H1 (cell line): ENCODE measurements around the gene CACNB4. TPM values are rescaled to one million over a fixed set of nuclear protein-coding genes. Genes with fewer than 3 reads are reported as not detected.

Source experiments
- CTCF ChIA-PET: fragments of 300-600 bp; sonication (Branson Sonifier 250); formaldehyde crosslinking; loops from one replicate; lab custom pipeline; 2021; ENCODE audit not compliant: partially characterized antibody; lab: Charles Lee
- POLR2A ChIA-PET: fragments of 300-600 bp; sonication (Branson Sonifier 250); formaldehyde crosslinking; loops from one replicate; lab custom pipeline; 2021; ENCODE audit warnings: inconsistent platforms; ENCODE audit not compliant: partially characterized antibody; lab: Charles Lee
- DNase-seq, 2 experiments: peaks; one replicate each; pipeline versions ENCODE4 v3.0.0 to v3.0.0-alpha.2; 2010 to 2022; ENCODE audit warnings: low spot score in 2 of 2, low read depth in 1 of 2, mixed read lengths in 1 of 2
- FAIRE-seq: peaks from 2 replicates; lab custom pipeline; 2011; peaks lifted over from hg19 to GRCh38; lab: Jason Lieb, UNC
- H2AFZ ChIP-seq: 2 replicates; pipeline ENCODE4 v1.8.1; 2012; ENCODE audit warnings: low read length, inconsistent platforms
- H2AK5ac ChIP-seq: 2 replicates; pipeline ENCODE4 v1.6.1; 2013; ENCODE audit warnings: low read depth, low read length
- H2BK120ac ChIP-seq: replicated peaks from 2 replicates; pipeline ENCODE3; 2013; ENCODE audit warnings: low read depth, low read length, inconsistent platforms
- H2BK12ac ChIP-seq: 2 replicates; pipeline ENCODE4 v1.6.1; 2013; ENCODE audit warnings: low read depth, low read length
- H2BK15ac ChIP-seq: 2 replicates; pipeline ENCODE4 v1.6.1; 2013; ENCODE audit warnings: low read length
- H2BK20ac ChIP-seq: 2 replicates; pipeline ENCODE4 v1.6.1; 2013; ENCODE audit warnings: low read length
- H2BK5ac ChIP-seq: 2 replicates; pipeline ENCODE4 v1.6.1; 2013; ENCODE audit warnings: low read depth, low read length
- H3K14ac ChIP-seq: 2 replicates; pipeline ENCODE4 v1.6.1; 2013; ENCODE audit warnings: inconsistent platforms; ENCODE audit not compliant: insufficient read length
- H3K18ac ChIP-seq: 2 replicates; pipeline ENCODE4 v1.6.1; 2013; ENCODE audit warnings: low read length; ENCODE audit errors: extremely low read depth
- H3K23ac ChIP-seq: 2 replicates; pipeline ENCODE4 v1.6.1; 2013; ENCODE audit warnings: inconsistent platforms; ENCODE audit not compliant: insufficient read length
- H3K23me2 ChIP-seq: 2 replicates; pipeline ENCODE4 v1.6.1; 2013; ENCODE audit warnings: low read depth, low read length
- H3K27ac ChIP-seq: 2 replicates; pipeline ENCODE4 v1.6.1; 2011; ENCODE audit warnings: low read depth, low read length, inconsistent platforms
- H3K27me3 ChIP-seq, 4 experiments: replicated peaks in 1 of 4; 1 replicate in 1 of 4; 2 replicates in 3 of 4; pipeline versions ENCODE4 v1.6.1 to v1.8.1; 2011 to 2013; ENCODE audit warnings: low read length in 3 of 4, mild to moderate bottlenecking in 3 of 4, inconsistent platforms in 2 of 4, mixed read lengths in 2 of 4, moderate library complexity in 1 of 4; ENCODE audit not compliant: control insufficient read depth in 3 of 4, insufficient read depth in 3 of 4; ENCODE audit errors: extremely low read depth in 1 of 4
- H3K36me3 ChIP-seq, 4 experiments: 2 replicates each; pipeline versions ENCODE4 v1.6.1 to v1.8.1; 2011 to 2013; ENCODE audit warnings: mild to moderate bottlenecking in 4 of 4, low read length in 3 of 4, moderate library complexity in 2 of 4, control low read depth in 1 of 4, inconsistent platforms in 1 of 4; ENCODE audit not compliant: insufficient read depth in 4 of 4, control insufficient read depth in 2 of 4
- H3K4ac ChIP-seq: replicated peaks from 2 replicates; pipeline ENCODE3; 2013; ENCODE audit warnings: low read length, low read depth, mixed read lengths, inconsistent platforms; ENCODE audit not compliant: insufficient read length
- H3K4me1 ChIP-seq, 4 experiments: replicated peaks in 1 of 4; 1 replicate in 1 of 4; 2 replicates in 3 of 4; pipeline versions ENCODE4 v1.6.1 to v1.8.1; 2011 to 2013; ENCODE audit warnings: low read length in 3 of 4, inconsistent platforms in 2 of 4, mixed read lengths in 1 of 4; ENCODE audit not compliant: insufficient read depth in 4 of 4, control insufficient read depth in 3 of 4
- H3K4me2 ChIP-seq, 2 experiments: 2 replicates each; pipeline versions ENCODE4 v1.6.1 to v1.8.1; 2011 to 2013; ENCODE audit warnings: low read depth in 2 of 2, low read length in 2 of 2, control low read depth in 1 of 2, inconsistent platforms in 1 of 2, mild to moderate bottlenecking in 1 of 2; ENCODE audit not compliant: insufficient read depth in 1 of 2
- H3K4me3 ChIP-seq, 4 experiments: fragments of 200-600, 300-600 bp in 1 of 4; sonication (generic), shearing (Covaris generic), sonication (Bioruptor Twin) in 1 of 4; 2 replicates each; pipeline versions ENCODE4 v1.5.1 to v1.8.1; 2011 to 2016; ENCODE audit warnings: low read length in 4 of 4, low read depth in 3 of 4, control low read depth in 2 of 4, inconsistent platforms in 2 of 4, mild to moderate bottlenecking in 2 of 4, mixed read lengths in 1 of 4, moderate library complexity in 1 of 4; ENCODE audit not compliant: insufficient read depth in 2 of 4; ENCODE audit errors: extremely low read depth in 1 of 4
- H3K56ac ChIP-seq: replicated peaks from 2 replicates; pipeline ENCODE3; 2013; ENCODE audit warnings: low read depth, mild to moderate bottlenecking, mixed read lengths, low read length, inconsistent platforms; ENCODE audit not compliant: insufficient read length
- H3K79me1 ChIP-seq: 2 replicates; pipeline ENCODE4 v1.6.1; 2013; ENCODE audit warnings: low read depth, low read length, control low read depth
- H3K79me2 ChIP-seq, 2 experiments: 2 replicates each; pipeline versions ENCODE4 v1.6.1 to v1.8.1; 2012 to 2013; ENCODE audit warnings: low read length in 2 of 2, mild to moderate bottlenecking in 2 of 2, inconsistent platforms in 1 of 2; ENCODE audit not compliant: insufficient read depth in 2 of 2, control insufficient read depth in 1 of 2
- H3K9ac ChIP-seq, 4 experiments: replicated peaks in 1 of 4; 1 replicate in 1 of 4; 2 replicates in 3 of 4; pipeline versions ENCODE4 v1.6.1 to v1.8.1; 2011 to 2013; ENCODE audit warnings: low read depth in 3 of 4, low read length in 3 of 4, control low read depth in 2 of 4, mild to moderate bottlenecking in 2 of 4, moderate library complexity in 2 of 4, inconsistent platforms in 1 of 4; ENCODE audit errors: extremely low read depth in 1 of 4
- H3K9me3 ChIP-seq, 2 experiments: 2 replicates each; pipeline versions ENCODE4 v1.6.1 to v1.8.1; 2012 to 2013; ENCODE audit warnings: mild to moderate bottlenecking in 2 of 2, moderate library complexity in 2 of 2, control low read depth in 1 of 2, inconsistent platforms in 1 of 2, low read depth in 1 of 2, low read length in 1 of 2, mixed read lengths in 1 of 2; ENCODE audit not compliant: insufficient read depth in 2 of 2
- H4K20me1 ChIP-seq, 2 experiments: replicated peaks in 1 of 2; 2 replicates each; pipeline versions ENCODE3 to v1.8.1; 2011 to 2013; ENCODE audit warnings: inconsistent platforms in 2 of 2, low read length in 2 of 2, mild to moderate bottlenecking in 1 of 2; ENCODE audit not compliant: insufficient read depth in 2 of 2, control insufficient read depth in 1 of 2
- H4K5ac ChIP-seq: 2 replicates; pipeline ENCODE4 v1.6.1; 2013; ENCODE audit warnings: low read length, low read depth, mixed read lengths, inconsistent platforms; ENCODE audit not compliant: insufficient read length
- H4K8ac ChIP-seq: 2 replicates; pipeline ENCODE4 v1.8.0; 2013; ENCODE audit warnings: mild to moderate bottlenecking, moderate library complexity, low read length, inconsistent platforms; ENCODE audit not compliant: insufficient read depth; ENCODE audit errors: extremely low read depth
- H4K91ac ChIP-seq: replicated peaks from 2 replicates; pipeline ENCODE3; 2013; ENCODE audit warnings: low read length, mixed read lengths, inconsistent platforms; ENCODE audit not compliant: insufficient read length
- ASH2L ChIP-seq: fragments of 200-600, 300-600 bp; sonication (generic); IDR thresholded peaks from one replicate; pipeline ENCODE4 v1.7.1; 2017; ENCODE audit warnings: low read length
- BCL11A ChIP-seq, 2 experiments: IDR thresholded peaks; one replicate each; pipeline ENCODE4 v1.6.1; 2011; ENCODE audit warnings: low read depth in 2 of 2, low read length in 2 of 2, mild to moderate bottlenecking in 2 of 2
- CREB1 ChIP-seq: IDR thresholded peaks from 2 replicates; pipeline ENCODE4 v1.6.1; 2012; ENCODE audit warnings: inconsistent platforms
- JUND ChIP-seq: IDR thresholded peaks from 2 replicates; pipeline ENCODE4 v1.6.1; 2011; ENCODE audit warnings: mild to moderate bottlenecking, improper control_type of control experiment, low read length
- KDM5A ChIP-seq: fragments of 200-600 bp; IDR thresholded peaks from 2 replicates; pipeline ENCODE4 v1.7.1; 2012; ENCODE audit warnings: mild to moderate bottlenecking, low read length, inconsistent platforms, mixed read lengths
- POU5F1 ChIP-seq: IDR thresholded peaks from 2 replicates; pipeline ENCODE4 v1.6.1; 2011; ENCODE audit warnings: low read depth, mild to moderate bottlenecking, low read length, moderate library complexity
- RAD21 ChIP-seq, 2 experiments: IDR thresholded peaks in 1 of 2; conservative IDR thresholded peaks in 1 of 2; 2 replicates each; pipeline ENCODE4 v1.6.1; 2011; ENCODE audit warnings: low read depth in 2 of 2, low read length in 2 of 2, improper control_type of control experiment in 1 of 2, inconsistent platforms in 1 of 2, mild to moderate bottlenecking in 1 of 2, moderate library complexity in 1 of 2
- SUZ12 ChIP-seq: fragments of 200-600 bp; sonication (generic); IDR thresholded peaks from 2 replicates; pipeline ENCODE4 v1.6.1; 2012; ENCODE audit warnings: mild to moderate bottlenecking, inconsistent platforms, low read length, moderate library complexity, mixed read lengths
- WGBS, 2 experiments: shearing (Covaris generic) in 1 of 2; methylation state at CpG; one replicate each; pipeline versions ENCODE4 v1.1.6 to v1.1.7; 2013 to 2015; ENCODE audit warnings: low lambda C conversion rate in 2 of 2, mixed read lengths in 2 of 2, inconsistent platforms in 1 of 2, low coverage in 1 of 2, missing lambda C conversion rate in 1 of 2; ENCODE audit not compliant: insufficient replicate concordance in 2 of 2, insufficient coverage in 1 of 2, insufficient read length in 1 of 2; ENCODE audit errors: extremely low coverage in 1 of 2, missing lambda C conversion rate in 1 of 2; 5-methylcytosine and 5-hydroxymethylcytosine counted together
- polyA plus RNA-seq, 7 experiments: library from polyadenylated mRNA; depleted of rRNA in 3 of 7; stranded (reverse) in 5 of 7; unstranded in 2 of 7; fragments of >200 nt in 5 of 7; fragments of 200-250 nt in 2 of 7; gene quantifications; 1 replicate in 5 of 7; 2 replicates in 1 of 7; 4 replicates in 1 of 7; pipeline versions ENCODE4 v1.2.1 to v1.2.3, GENCODE V29; 2011 to 2013; ENCODE audit warnings: missing spikeins in 2 of 7, mixed read lengths in 2 of 7
- total RNA-seq: library from RNA; stranded (reverse); fragmentation: NEBNext Ultra II Directional; extraction: Animal tissue kit (Norgen Biotek cat#: 25700); gene quantifications from 2 replicates; pipeline ENCODE4 v1.2.1, GENCODE V29; 2021
- TF ChIP-seq, protein P1 (sequence below), 3 experiments: IDR thresholded peaks; 1 replicate in 2 of 3; 2 replicates in 1 of 3; pipeline versions ENCODE4 v1.5.1 to v1.6.1; 2011; ENCODE audit warnings: low read length in 3 of 3, mild to moderate bottlenecking in 3 of 3, inconsistent platforms in 2 of 3, low read depth in 1 of 3, moderate library complexity in 1 of 3; ENCODE audit not compliant: insufficient read depth in 1 of 3; ENCODE audit errors: control extremely low read depth in 1 of 3

Gene CACNB4
- total and polyA plus RNA-seq, 2 of the 8 experiments (the other 6 are each of a cell fraction or from before 2014, with no cell fraction given), result 2.0 to 4.0 TPM

- Histone ChIP-seq H3K56ac (no peak overlapping the region), H3K14ac (no peak overlapping the region), H3K4ac (no peak overlapping the region), H3K4me3 (peak overlapping the region in 3 of 4 experiments; percentile 1 to 56 (median 8); a peak in 4 of 8 replicates), H4K91ac (no peak overlapping the region), H3K4me1 (no peaks in the 10 kb centered on the region), H4K20me1 (no peaks in the 10 kb centered on the region), H2AFZ (no peak overlapping the region), H3K23me2 (no peaks in the 10 kb centered on the region), H4K5ac (no peak overlapping the region), H2BK5ac (no peak overlapping the region), H2BK20ac (no peak overlapping the region), H2BK12ac (no peak overlapping the region), H3K4me2 (peak overlapping the region in 1 of 2 experiments; percentile 68; a peak in 2 of 4 replicates), H4K8ac (no peak overlapping the region), H3K18ac (no peak overlapping the region), H3K36me3 (no peaks in the 10 kb centered on the region), H2BK15ac (no peak overlapping the region), H3K27ac (no peak overlapping the region), H2BK120ac (no peak overlapping the region), H2AK5ac (no peak overlapping the region), H3K9me3 (no peaks in the 10 kb centered on the region), H3K9ac (no peak overlapping the region), H3K27me3 (peaks cover 0 to 2% (median under 1%) of the 10 kb centered on the region in 4 experiments; a peak in 1 of 7 replicates), H3K23ac (no peak overlapping the region), H3K79me1 (no peaks in the 10 kb centered on the region), H3K79me2 (no peaks in the 10 kb centered on the region)
- 22% methylated on average over 15 of the region's 15 CpGs; no CpG with 5 or more reads in 1 of the 2 experiments for WGBS, 2 experiments
- FAIRE-seq (peak; percentile 62), DNase-seq (peak; percentile 43 to 93)
- ChIA-PET POLR2A (interaction anchor here (1.0 kb wide), 1 partner anchor 16 kb away, joined by 3 read pairs; no protein-coding TSS in a partner anchor), CTCF (interaction anchor here (0.5 to 5.2 kb wide), 96 partner anchors 11 to 700 kb away, joined by 3 to 101 read pairs (median 4); partner anchors contain the start of gene FMNL2)
- TF ChIP-seq KDM5A (0 out of 2 replicates have a peak, but pooled peaks have one; percentile 20), JUND (0 out of 2 replicates have a peak, but pooled peaks have one; percentile 13), RAD21 (IDR thresholded peaks at IDR 0.05 in 1 of 2, conservative IDR thresholded peaks at IDR 0.05 in 1 of 2; ENCODE audit: low read depth in 2 of 2, low read length in 2 of 2) (peak; percentile 71 to 76), BCL11A (IDR thresholded peaks at IDR 0.05; ENCODE audit: low read depth in 2 of 2, low read length in 2 of 2) (no peak), ASH2L (peak; percentile 68), SUZ12 (no peak), POU5F1 (no peak), CREB1 (peak; percentile 55)
- TF ChIP-seq, protein P1, sequence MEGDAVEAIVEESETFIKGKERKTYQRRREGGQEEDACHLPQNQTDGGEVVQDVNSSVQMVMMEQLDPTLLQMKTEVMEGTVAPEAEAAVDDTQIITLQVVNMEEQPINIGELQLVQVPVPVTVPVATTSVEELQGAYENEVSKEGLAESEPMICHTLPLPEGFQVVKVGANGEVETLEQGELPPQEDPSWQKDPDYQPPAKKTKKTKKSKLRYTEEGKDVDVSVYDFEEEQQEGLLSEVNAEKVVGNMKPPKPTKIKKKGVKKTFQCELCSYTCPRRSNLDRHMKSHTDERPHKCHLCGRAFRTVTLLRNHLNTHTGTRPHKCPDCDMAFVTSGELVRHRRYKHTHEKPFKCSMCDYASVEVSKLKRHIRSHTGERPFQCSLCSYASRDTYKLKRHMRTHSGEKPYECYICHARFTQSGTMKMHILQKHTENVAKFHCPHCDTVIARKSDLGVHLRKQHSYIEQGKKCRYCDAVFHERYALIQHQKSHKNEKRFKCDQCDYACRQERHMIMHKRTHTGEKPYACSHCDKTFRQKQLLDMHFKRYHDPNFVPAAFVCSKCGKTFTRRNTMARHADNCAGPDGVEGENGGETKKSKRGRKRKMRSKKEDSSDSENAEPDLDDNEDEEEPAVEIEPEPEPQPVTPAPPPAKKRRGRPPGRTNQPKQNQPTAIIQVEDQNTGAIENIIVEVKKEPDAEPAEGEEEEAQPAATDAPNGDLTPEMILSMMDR (IDR thresholded peaks at IDR 0.05; ENCODE audit: control extremely low read depth in 1 of 3, insufficient read depth in 1 of 3, low read depth in 1 of 3, low read length in 3 of 3), result peak; percentile 96 to 100 (median 97)
Measured at GRCh38 chr2:152025678-152026287, 73.1 kb downstream of the CACNB4 start.
